PFSK-1 (cell line): Measurements from ENCODE around the gene RUNX1.

Experiments
- FOXP2 ChIP-seq: optimal IDR thresholded peaks from 2 replicates; pipeline ENCODE3; 2011; ENCODE audit warnings: borderline replicate concordance, control low read depth, inconsistent platforms; ENCODE audit not compliant: insufficient read depth; ENCODE audit errors: extremely low read length, extremely low read depth
- POLR2AphosphoS5 ChIP-seq: IDR thresholded peaks from 2 replicates; pipeline ENCODE4 v1.6.1; 2012; ENCODE audit warnings: low read depth, mild to moderate bottlenecking, control low read depth, low read length, moderate library complexity
- SIN3A ChIP-seq: IDR thresholded peaks from 2 replicates; pipeline ENCODE4 v1.6.1; 2012; ENCODE audit warnings: mild to moderate bottlenecking, low read length, moderate library complexity, borderline replicate concordance; ENCODE audit not compliant: insufficient read depth
- TAF1 ChIP-seq: IDR thresholded peaks from 2 replicates; pipeline ENCODE4 v1.6.1; 2012; ENCODE audit warnings: low read length, control low read depth, borderline replicate concordance; ENCODE audit not compliant: insufficient read depth
- TF ChIP-seq, protein P1 (sequence below), 2 experiments: IDR thresholded peaks; 2 replicates each; pipeline versions ENCODE4 v1.6.1 to v1.8.0; 2011 to 2012; ENCODE audit warnings: low read depth in 2 of 2, low read length in 2 of 2, control low read depth in 1 of 2, inconsistent platforms in 1 of 2, mild to moderate bottlenecking in 1 of 2, moderate library complexity in 1 of 2; ENCODE audit not compliant: insufficient read depth in 1 of 2

DNA sequence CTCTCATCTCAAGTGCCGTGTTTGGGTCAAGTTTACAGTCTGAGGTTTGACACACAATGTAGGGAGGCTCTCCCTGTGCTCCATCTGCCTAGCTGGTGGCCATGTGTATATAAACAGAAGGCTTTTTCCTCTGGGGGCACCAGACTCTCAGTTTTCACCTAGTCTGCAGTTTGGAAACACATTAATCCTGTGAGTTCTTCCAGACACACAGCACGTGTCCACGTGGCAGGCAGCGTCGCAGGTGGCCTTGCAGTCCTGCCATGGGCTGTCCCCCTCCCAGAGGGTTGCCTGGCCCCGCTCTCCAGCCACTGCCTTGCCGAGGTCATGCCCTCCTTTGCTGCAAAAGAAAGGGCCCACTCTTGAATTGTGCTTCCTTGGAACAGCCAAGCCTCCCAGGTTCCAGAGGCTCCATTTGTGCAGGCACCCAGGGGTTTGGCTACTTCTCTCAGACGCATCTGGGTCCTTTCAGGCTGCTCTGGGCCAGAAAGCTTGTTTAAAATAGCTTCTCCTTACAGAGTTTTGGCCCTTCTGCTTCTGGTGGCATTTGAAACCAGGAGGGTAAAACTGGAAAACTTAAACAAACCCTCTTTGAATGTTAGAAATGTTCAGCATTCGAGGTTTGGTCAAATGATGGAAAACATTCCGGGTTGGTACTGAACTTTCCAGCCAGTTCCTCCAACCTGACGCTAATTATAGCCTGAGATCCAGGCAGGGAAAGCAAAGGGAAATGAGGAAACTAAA, 4.4 kb upstream of the RUNX1 start:
- TF ChIP-seq, protein P1, sequence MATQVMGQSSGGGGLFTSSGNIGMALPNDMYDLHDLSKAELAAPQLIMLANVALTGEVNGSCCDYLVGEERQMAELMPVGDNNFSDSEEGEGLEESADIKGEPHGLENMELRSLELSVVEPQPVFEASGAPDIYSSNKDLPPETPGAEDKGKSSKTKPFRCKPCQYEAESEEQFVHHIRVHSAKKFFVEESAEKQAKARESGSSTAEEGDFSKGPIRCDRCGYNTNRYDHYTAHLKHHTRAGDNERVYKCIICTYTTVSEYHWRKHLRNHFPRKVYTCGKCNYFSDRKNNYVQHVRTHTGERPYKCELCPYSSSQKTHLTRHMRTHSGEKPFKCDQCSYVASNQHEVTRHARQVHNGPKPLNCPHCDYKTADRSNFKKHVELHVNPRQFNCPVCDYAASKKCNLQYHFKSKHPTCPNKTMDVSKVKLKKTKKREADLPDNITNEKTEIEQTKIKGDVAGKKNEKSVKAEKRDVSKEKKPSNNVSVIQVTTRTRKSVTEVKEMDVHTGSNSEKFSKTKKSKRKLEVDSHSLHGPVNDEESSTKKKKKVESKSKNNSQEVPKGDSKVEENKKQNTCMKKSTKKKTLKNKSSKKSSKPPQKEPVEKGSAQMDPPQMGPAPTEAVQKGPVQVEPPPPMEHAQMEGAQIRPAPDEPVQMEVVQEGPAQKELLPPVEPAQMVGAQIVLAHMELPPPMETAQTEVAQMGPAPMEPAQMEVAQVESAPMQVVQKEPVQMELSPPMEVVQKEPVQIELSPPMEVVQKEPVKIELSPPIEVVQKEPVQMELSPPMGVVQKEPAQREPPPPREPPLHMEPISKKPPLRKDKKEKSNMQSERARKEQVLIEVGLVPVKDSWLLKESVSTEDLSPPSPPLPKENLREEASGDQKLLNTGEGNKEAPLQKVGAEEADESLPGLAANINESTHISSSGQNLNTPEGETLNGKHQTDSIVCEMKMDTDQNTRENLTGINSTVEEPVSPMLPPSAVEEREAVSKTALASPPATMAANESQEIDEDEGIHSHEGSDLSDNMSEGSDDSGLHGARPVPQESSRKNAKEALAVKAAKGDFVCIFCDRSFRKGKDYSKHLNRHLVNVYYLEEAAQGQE (IDR thresholded peaks at IDR 0.05; ENCODE audit: insufficient read depth in 1 of 2, low read depth in 2 of 2, low read length in 2 of 2) = no peak
- TF ChIP-seq POLR2AphosphoS5 (no peak), TAF1 (no peak), SIN3A (no peak), FOXP2 (no peak)
